Cardiac atrium fibroblast (primary cell): ENCODE data around the gene ANKRD16. TPM values are rescaled to one million over a fixed set of nuclear protein-coding genes. Genes with fewer than 3 reads are reported as not detected.

ENCODE experiments used
- total RNA-seq: library from RNA; depleted of rRNA; stranded (reverse); fragments of >200 nt; gene quantifications from 2 replicates; pipeline ENCODE4 v1.2.3, GENCODE V29; 2015

Gene ANKRD16
- total RNA-seq: 2.7 and 3.4 TPM in 2 replicates

DNA sequence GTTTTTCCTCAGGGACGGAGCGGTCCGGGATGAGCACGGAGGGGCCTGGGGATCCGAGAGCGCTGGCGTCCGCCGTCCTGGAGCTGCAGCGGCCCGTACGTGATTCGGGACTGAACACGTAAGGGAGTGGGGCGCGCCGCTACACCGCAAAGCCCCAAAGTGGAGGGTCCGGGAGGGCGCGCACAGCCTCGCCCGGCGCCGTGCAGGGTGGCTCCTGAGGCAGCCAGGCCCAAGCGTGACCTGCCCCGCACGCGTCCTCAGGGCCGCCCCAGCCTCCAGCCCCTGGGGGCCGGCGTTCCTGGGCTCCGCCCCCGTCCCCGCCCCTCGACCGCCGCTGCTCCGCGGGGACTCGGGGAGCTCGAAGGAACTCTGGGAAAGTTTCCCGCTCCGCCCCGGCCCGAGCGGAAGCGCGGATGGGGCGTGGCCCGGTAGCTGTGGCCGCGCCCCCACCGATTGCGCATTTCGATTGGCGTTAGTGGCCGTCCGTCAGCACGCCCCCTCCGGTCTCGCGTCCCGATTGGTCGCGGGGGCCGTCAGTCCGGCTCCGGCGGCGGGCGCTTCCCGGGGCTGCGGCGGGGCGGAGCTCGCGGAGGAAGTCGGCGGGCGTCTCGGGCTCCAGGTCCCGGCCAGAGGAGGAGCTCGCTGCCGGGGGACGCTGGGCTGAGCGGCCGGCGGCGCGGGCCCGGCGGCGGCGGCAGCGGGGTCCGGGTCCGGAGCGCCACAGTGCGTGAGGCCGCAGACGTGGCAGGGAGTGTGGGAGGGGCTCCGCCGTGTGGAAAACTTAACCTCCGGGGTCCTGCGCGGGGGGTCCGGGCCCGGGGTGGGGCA is at the start of gene ANKRD16, which contains the start of gene FBH1:
TSS of gene ANKRD16 (minus strand) at position 270 of the 828 bp plus-strand sequence. CDS start 539 bp downstream, outside the sequence.
TSS of gene FBH1 (plus strand) at position 620 of the 828 bp plus-strand sequence. CDS start at position 723, 103 bp downstream.

DNA sequence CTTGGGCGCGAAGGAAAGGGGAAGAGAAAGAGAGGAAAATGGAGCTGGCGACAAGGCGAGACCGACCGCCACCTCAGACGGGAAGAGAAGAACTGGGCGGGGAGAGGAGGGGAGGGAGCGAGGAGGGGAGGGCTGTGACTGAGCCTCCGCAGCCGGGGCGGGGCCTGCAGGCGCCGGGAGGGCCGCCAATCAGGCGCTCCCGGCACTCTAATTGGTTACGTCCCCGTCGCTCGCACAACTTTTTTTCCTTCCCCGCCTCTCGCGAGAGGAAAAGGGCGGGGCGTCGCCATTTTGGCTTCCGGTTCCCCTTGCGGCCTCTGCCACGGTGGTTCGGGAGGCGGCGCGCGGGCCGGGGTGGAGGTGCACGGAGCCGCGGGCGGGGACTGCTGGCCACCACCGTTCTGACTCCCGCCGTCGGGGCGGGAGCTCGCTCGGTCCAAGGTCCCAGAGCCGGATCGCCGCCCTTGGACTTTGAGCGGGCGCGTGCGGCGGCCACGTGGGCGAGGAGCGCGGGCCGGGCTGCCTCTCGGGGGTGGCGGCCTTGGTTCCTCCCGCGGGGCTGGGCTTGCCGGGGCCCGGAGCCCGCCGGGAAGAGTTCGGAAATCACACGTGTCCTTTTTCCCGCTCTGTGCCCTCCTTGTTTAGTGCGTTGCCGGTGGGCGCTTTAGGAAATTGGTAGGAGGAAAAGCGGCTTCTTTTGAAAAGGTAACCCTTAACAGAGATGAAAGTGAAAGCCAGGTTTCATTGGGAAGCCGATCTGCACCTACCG is 76.2 kb downstream of the ANKRD16 start, which contains the start of gene GDI2:
TSS of gene GDI2 (minus strand) at position 94 of the 769 bp plus-strand sequence. CDS start 176 bp downstream, outside the sequence.

Other genes with a start within 250 kb of the ANKRD16 start
- 9.4 and 11.9 TPM in 2 replicates for gene ASB13, start 223.3 kb downstream of the ANKRD16 start, total RNA-seq
- 32.9 and 50.2 TPM in 2 replicates for gene TASOR2, start 205.1 kb downstream of the ANKRD16 start, total RNA-seq
- 266 and 348 TPM in 2 replicates for gene GDI2, start 76.5 kb downstream of the ANKRD16 start, total RNA-seq
- gene FBH1, start 350 bp upstream of the ANKRD16 start, total RNA-seq: 78.3 and 92.5 TPM in 2 replicates
- 9.1 and 16.4 TPM in 2 replicates for gene IL15RA, start 87.7 kb upstream of the ANKRD16 start, total RNA-seq
- gene IL2RA, start 172.5 kb upstream of the ANKRD16 start, total RNA-seq: not detected in 2 replicates
- 19.9 and 24.8 TPM in 2 replicates for gene RBM17, start 199.1 kb upstream of the ANKRD16 start, total RNA-seq